Jurkat, Clone E6-1 (cell line): ENCODE data around the gene TXNDC12.
"Not testable (repeated sequence)": the region's sequence is repeated elsewhere in the genome, so short reads cannot be mapped to it uniquely, and the experiment has no call there.

Source experiments
- DNase-seq: peaks from one replicate; pipeline ENCODE4 v3.0.0-alpha.2; 2011; ENCODE audit warnings: low read depth, low spot score
- H3K4me3 ChIP-seq: 2 replicates; pipeline ENCODE4 v1.5.1; 2011; ENCODE audit warnings: mild to moderate bottlenecking, low read length, control low read depth, moderate library complexity

Gene TXNDC12

DNA sequence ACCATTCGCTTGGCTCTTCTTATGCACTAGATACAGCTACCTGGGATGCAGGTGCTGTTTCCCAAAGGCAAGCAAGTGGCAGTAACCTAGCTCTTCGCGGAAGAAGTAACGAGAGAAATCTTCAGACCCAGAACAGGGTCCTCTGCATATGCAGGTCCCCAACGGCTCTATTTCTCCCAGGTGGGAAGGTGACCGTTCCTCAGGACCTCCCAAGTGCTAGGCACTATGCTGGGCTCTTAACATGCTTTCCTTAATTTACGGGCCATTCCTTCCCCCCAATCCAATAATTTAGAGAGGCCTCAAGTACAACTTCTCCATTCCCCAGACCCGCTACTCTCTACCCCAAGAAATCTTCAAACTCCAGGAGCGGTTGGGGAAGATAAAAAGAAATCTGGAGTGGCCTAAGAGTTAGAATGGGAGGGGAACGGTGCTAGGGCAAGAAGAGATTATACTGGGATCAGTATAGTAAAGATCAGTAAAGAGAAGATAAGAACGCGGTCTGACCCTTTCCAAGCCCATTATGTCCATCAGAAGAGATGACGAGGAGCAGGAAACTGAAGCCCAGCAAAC lies 410 bp downstream of the TXNDC12 start:
- H3K4me3 ChIP-seq: peak overlapping the region; percentile 71
- no peak for DNase-seq

DNA sequence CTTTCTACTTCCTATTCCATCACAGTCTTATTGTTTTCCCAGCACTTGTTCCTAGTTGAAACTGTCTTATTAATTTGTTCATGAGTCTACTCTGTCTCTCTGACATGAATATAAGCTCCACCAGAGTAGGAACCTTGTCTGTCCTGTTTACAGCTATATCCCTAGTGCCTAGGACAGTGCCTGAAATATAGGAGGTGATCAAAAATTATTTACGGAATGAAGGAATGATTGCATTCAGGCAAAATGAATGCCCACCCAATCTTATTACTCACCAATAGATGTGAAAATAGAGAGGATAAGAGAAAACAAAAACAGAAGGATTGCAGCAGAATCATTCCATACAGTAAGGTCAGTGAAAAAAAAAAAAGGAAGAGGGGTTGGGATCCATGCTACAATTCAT lies 1.1 kb downstream of the TXNDC12 start:
- peak overlapping the region; percentile 71 for H3K4me3 ChIP-seq
- DNase-seq: no peak

DNA sequence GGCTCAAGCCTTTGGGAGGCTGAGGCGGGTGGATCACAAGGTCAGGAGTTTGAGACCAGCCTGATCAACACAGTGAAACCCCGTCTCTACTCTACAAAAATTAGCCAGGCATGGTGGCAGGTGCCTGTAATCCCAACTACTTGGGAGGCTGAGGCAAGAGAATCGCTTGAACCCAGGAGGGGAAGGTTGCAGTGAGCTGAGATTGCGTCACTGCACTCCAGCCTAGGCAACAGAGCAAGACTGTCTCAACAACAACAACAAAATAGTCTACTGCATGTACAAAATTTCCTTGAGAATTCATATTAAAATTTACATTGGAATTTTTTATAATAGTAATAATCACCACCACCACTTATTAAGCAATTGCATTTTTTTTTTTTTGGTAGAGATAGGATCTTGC lies 5.7 kb downstream of the TXNDC12 start:
- H3K4me3 ChIP-seq, DNase-seq: not testable (repeated sequence)

DNA sequence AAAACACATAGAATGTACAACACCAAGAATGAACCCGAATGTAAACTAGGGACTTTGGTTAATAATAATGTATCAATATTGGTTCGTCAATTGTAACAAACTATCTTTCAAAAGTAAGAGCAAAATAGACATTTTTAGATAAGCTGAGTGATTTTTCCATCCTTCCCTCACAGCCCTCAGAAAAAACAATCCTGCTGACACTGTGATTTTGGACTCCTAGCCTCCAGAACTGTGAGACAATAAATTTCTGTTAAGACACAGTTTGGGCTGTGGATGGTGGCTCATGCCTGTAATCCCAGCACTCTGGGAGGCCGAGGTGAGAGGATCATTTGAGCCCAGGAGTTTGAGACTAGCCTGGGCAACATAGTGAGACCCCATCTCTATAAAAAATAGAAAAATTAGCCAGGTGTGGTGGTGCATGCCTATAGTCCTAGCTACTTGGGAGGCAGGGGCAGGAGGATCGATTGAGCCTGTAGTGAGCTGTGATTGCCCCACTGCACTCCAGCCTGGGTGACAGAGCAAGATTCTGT lies 9.3 kb downstream of the TXNDC12 start:
- H3K4me3 ChIP-seq, DNase-seq: not testable (repeated sequence)

DNA sequence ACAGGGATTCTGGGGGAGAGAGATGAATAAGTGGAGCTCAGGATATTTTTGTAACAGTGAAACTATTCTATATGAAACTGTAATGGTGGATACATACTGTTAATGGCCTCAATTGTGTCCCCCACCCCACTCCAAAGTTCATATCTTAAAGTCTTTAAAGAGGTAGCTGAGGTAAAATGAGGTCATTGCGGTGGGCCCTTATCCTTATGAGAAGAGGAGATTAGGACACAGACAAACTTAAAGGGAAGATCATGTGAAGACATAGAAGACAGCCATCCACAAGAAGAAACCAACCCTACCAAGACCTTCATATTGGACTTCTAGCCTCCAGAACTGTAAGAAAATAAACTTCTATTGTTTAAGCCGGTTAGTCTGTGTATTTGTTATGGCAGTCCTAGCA lies 9.8 kb downstream of the TXNDC12 start:
- H3K4me3 ChIP-seq: no peak overlapping the region

DNA sequence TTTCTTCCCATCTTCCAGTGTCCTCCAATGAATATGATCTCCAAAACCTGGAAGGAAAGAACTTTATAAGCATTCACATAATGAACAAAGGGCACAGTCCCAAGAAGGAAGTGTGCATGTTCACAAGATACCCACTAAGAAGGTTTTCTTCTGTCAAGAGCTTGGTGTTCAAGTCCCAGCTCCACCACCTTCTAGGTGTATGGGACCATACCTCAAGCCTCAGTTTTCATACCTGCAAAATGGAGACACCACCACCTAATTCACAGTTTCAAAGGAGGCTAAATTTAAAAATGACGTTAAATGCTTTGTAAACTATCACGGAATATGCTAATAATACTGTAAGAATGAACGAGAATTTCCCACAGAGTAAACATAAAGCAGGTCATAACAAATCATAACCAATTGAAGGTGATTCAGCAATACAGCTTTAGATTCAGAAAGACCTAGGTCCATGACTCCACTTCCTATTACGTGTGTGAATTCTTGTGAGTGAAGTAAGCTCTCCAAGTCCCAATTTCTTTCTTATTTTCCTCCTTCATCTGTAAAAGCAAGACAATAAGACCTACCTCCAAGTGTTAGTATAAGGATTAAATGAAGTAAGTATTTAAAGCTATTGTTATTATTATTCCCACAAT lies 13.3 kb downstream of the TXNDC12 start:
- DNase-seq: no peak
- H3K4me3 ChIP-seq: no peak overlapping the region

More for the DNA sequence above, 9.8 kb downstream of the TXNDC12 start:
- DNase-seq: no peak

DNA sequence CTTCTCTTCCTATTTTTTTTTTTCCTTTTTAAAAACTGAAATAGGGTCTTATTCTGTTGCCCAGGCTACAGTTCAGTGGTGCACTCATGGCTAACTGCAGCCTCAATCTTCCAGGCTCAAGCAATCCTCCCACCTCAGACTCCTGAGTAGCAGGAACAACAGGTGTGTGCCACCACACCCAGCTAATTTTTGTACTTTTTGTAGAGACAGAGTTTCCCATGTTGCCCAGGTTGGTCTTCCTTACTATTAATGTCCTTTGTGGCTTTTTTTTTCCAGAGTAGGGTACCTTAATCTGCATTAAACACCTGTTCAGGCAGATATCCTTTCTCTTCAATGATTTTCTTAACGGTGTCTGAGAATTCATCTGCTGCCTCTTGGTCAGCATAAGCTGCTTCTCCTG lies 17.1 kb downstream of the TXNDC12 start:
- no peak for DNase-seq
- no peak overlapping the region for H3K4me3 ChIP-seq

DNA sequence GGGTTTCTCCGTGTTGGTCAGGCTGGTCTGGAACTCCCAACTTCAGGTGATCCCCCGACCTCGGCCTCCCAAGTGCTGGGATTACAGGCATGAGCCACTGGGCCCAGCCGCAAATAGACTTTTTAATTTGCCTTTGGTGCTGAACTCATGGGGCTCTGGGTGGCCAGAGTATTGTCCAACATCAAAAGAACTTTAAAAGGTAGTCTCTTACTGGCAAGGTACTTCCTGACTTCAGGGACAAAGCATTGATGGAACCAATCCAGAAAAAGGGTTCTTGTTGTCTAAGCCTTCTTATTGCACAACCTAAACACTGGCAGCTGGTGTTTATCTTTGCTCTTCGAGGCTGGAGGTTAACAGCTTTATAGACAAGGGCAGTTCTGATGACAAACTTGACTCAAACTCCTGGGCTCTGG lies 17.6 kb downstream of the TXNDC12 start:
- H3K4me3 ChIP-seq: no peak overlapping the region
- DNase-seq: no peak

DNA sequence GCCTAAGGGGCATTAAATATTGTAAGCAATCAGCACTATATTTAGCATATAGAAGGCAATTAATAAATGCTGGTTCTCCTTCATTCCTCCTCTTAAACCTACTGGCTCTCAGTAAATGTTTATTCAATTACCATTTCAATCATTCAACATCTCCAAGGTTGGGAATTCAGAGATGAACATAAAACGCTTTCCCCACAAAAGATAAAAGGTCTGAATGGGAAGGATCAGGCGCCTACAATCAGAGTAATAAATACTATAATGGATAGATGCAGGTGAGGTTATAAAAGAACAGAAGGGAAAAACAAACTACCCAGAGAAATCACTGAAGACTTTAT lies 21.0 kb downstream of the TXNDC12 start:
- H3K4me3 ChIP-seq: peak overlapping the region; percentile 97
- DNase-seq: no peak

DNA sequence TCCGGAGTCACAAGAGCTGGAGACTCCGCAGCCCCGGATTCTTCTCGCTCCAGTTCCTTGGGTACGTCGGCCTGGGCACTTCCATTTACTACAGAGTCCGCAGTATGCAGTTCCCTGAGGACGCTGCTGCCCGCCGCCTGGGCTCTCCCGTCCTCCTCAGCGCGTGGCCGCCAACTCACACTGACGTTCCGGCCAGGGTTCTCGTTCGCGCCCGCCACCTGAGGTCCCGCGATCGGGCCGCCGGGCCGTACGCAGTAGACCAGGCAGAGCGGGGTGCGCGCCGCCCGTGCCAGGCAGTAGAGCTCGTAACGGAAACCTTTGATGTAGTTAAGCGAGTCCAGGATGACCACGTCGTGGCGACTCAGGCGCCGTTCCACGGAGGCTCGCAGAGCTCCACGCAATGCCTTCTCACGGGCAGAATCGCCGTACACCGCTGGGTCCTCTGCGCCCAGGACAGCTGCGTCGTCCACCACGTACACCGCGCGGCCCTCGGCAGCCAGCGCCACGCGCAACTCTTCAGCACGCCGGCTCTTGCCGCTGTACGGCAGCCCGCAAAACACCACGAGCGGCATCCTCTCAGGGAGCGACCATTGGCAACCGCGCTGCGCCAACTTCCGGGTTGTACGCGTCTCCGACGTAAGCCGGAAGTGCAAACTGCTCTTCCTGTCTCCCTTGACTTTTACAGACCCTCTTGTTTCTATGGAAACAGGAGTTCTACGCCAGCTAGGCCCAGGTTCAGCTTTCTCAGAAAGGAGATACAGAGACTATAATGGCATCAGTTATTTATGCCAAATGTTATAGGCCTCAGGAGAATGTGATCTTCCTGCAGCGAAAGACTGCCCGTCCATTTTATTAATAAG lies 21.6 kb downstream of the TXNDC12 start, which contains the start of gene KTI12:
Gene KTI12 (minus strand): TSS at position 621 of the 860 bp plus-strand sequence. CDS start 49 bp downstream, at position 572.
- peak; percentile 93 for DNase-seq
- H3K4me3 ChIP-seq: peak within 1 kb of the TSS; percentile 97

DNA sequence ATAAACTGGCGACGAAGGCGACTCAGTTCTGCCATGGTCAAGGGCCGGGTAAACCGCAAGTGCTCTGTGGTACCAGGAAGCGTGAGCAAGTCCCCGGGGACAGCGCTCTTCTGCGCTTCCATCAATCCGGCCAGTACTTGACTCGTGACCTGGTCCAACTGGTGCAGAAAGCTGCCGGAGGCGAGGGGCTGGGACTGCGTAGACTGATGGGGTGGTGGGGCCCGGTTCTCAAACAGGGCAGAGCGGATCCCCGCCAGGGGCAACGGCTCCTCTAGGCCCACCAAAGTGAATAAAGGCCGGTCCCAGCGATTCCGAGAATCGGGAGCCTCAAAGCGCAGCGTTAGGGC lies 22.2 kb downstream of the TXNDC12 start:
- H3K4me3 ChIP-seq: peak overlapping the region; percentile 97
- no peak for DNase-seq

DNA sequence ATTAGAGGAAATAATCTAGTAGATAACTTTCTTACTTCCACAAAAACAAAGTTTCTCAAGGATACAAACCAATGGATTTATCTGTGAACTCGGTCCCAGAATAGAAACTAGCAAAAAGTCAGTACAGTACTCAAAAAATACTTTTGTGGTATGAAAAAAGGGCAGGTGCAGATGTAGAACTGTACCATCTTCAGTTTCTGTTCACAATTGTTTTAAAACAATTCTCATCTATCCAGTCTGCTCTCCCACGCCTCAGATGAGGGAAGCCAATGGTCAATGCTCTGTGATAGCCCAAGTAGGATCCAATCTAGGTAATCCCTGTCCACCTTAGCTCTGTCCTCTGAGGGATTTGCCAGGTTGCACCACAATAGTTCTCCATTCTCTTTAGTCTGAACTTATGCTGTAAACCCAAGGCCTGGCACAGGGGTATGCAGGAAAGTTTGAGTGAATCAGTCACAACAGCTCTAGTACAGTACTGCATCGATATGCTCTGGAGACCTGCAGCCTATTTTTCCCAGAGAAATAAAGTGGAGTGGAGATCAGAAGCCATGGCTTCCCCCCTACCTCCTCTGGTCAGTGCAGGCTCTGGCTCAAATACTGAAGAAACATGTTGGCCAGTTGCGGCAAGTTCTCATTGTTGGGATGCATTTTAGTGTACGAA lies 22.7 kb downstream of the TXNDC12 start:
- no peak for DNase-seq
- H3K4me3 ChIP-seq: peak overlapping the region; percentile 97

DNA sequence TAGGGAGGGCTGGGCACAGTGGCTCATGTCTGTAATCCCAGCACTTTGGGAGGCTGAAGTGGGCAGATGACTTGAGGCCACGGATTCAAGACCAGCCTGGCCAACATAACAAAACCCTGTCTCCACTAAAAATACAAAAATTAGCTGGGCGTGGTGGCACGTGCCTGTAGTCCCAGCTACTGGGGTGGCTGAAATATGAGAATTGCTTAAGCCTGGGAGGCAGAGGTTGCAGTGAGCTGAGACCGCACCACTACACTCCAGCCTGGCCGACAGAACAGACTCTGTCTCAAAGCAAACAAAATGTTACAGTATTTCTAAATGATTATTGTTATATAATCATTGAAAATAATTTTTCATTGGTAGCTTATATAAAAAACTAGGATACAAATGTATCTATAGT lies 26.2 kb downstream of the TXNDC12 start:
- not testable (repeated sequence) for DNase-seq, H3K4me3 ChIP-seq

DNA sequence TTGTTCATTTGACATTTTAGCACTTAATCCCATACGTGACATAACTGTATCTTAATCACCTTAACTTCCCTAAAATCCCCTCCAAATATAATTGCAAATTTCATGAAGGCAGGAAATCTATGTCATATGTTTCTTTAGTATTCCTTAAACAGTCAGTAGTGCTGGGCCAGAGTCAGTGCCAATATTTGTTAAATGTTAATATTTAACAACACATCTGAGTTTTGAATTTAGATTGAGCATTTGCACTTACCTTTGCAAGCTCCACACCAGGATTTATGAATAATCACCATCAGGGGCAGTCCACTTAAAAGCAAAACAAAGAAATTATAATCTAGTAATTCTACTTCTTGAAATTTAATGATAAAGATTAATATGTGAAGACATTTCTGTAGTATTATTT lies 26.7 kb downstream of the TXNDC12 start:
- DNase-seq: no peak
- no peak overlapping the region for H3K4me3 ChIP-seq

DNA sequence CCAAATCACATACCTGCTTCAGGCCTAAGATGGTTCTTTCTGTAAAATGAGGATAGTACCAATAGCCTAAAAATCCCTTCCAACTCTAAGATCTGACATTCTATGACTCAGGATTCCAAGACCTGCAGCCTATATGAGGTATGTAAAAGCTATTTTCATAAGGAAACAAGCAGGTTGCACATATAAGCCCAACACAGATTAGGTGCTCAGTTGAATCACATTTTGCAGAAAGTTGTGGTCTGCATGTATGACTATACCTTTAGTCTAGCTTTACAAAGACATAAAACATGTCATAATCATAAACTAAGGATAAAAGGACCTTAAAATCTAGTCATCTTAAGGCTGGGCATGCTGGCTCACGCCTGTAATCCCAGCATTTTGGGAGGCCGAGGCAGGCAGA lies 28.7 kb downstream of the TXNDC12 start:
- DNase-seq: no peak
- no peak overlapping the region for H3K4me3 ChIP-seq

DNA sequence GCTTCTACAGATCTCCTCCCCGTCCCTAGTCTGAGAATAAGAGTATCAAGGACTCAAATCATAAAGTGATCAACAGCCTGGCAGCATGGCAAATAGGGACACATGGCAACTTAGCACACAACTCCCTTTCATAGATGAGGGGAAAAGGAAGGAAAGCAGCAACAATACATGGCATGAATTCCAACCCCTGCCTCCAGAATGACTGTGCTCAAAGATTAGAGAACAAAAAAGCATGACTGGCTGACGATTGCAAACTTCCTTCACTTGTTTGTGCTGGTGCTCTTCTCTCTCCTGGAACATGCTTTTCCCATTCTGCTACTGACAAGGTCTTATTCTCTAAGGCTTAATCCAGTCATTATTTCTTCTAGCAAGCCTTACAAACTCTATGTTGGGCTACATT lies 32.9 kb downstream of the TXNDC12 start:
- no peak overlapping the region for H3K4me3 ChIP-seq
- DNase-seq: no peak

DNA sequence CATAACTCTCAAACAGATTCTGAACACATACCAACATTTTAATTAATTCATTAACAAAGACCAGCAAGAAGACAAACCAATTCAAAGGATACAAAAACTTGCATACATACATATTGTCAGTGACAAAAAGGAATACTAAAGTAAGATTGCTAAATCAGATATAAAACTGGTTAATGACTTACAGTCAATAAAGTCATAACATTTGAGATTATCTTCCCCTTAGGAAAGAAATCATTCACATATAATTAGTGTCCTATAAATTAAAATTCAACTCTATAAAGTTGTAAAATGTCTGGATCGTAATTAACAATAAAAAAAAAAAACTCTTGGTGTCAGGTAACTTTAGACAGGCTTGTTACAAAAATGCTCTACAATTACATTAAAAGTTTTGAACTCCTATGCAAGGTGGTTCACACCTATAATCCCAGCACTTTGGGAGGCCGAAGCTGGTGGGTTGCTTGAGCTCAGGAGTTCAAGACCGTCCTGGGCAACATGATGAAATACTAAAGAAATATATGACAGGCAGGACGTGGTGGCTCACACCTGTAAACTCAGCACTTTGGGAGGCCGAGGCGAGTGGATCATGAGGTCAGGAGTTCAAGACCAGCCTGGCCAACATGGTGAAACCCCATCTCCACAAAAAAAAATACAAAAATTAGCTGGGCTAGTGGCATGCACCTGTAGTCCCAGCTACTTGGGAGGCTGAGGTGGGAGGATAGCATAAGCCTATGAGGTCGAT lies 46.8 kb downstream of the TXNDC12 start:
- DNase-seq: no peak
- no peak overlapping the region for H3K4me3 ChIP-seq

DNA sequence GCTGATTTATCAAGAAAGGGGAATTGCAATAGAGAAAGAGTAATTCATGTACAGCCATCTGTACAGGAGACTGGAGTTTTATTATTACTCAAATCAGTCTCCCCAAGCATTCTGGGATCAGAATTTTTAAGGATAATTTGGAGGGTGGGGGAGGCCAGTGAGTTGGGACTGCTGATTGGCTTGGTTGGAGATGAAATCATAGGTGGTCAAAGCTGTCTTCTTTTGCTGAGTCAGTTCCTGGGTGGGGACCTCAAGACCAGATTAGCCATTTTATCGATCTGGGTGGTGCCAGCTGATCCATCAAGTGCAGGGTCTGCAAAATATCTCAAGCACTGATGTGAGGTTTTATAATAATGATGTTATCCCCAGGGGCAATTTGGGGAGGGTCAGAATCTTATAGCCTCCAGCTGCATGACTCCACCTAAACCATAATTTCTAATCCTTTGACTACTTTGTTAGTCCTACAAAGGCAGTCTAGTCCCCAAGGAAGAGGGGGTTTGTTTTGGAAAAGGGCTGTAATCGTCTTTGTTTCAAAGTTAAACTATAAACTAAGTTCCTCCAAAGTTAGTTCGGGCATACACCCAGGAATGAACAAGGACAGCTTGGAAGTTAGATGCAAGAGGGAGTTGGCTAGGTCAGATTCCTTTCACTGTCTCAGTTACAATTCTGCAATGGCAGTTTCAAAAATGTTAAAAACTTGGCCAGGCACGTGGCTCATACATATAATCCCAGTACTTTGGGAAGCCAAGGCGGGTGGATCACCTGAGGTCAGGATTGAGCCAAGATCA lies 47.6 kb downstream of the TXNDC12 start:
- DNase-seq: no peak
- no peak overlapping the region for H3K4me3 ChIP-seq
